HepG2 (cell line): ENCODE data around the gene CUL5. TPM values are rescaled to one million over a fixed set of nuclear protein-coding genes. Genes with fewer than 3 reads are reported as not detected.

Experiments used
- AGO1 ChIP-seq: fragments of 200-400 bp; formaldehyde crosslinking; IDR thresholded peaks from 2 replicates; pipeline ENCODE4 v1.6.1; 2017; ENCODE audit warnings: mild to moderate bottlenecking, low read depth, low read length, moderate library complexity; ENCODE audit not compliant: poor library complexity, severe bottlenecking
- JUNB ChIP-seq: sonication (generic); formaldehyde crosslinking; IDR thresholded peaks from 2 replicates; pipeline ENCODE4 v1.8.0; 2022; ENCODE audit warnings: missing genetic modification reagents, mild to moderate bottlenecking, borderline replicate concordance
- ZNF749 ChIP-seq: sonication (generic); formaldehyde crosslinking; IDR thresholded peaks from 2 replicates; pipeline ENCODE4 v1.8.0; 2022; ENCODE audit warnings: mild to moderate bottlenecking, missing genetic modification reagents, moderate library complexity, borderline replicate concordance
- polyA plus RNA-seq, 8 experiments: library from polyadenylated mRNA; depleted of rRNA in 3 of 8; stranded (reverse) in 7 of 8; unstranded in 1 of 8; fragments of >200 nt; fragmentation: Illumina TruSeq in 4 of 8; extraction: Trizol in 4 of 8; gene quantifications; 2 replicates each; pipeline versions ENCODE4 v1.2.1 to v1.2.3, GENCODE V29; 2011 to 2016; ENCODE audit warnings: low read depth in 4 of 8, missing spikeins in 1 of 8, mixed read lengths in 1 of 8; ENCODE audit not compliant: insufficient read depth in 1 of 8
- total RNA-seq, 5 experiments: library from RNA; depleted of rRNA; stranded (reverse); fragments of >200 nt; fragmentation: Illumina TruSeq; extraction: Trizol; gene quantifications; 2 replicates each; pipeline ENCODE4 v1.2.3, GENCODE V29; 2016; ENCODE audit warnings: low read depth in 1 of 5
- TF ChIP-seq, protein P1 (sequence below): sonication (generic); formaldehyde crosslinking; IDR thresholded peaks from 2 replicates; pipeline ENCODE4 v1.5.1; 2020; ENCODE audit warnings: mild to moderate bottlenecking, missing genetic modification reagents, borderline replicate concordance
- TF ChIP-seq, protein P2 (sequence below): sonication (generic); formaldehyde crosslinking; IDR thresholded peaks from 2 replicates; pipeline ENCODE4 v1.4.0; 2020; ENCODE audit warnings: missing genetic modification reagents

Gene CUL5
- total and polyA plus RNA-seq, 2 of the 13 experiments (the other 11 are each of a cell fraction or from before 2014, with no cell fraction given): 7.0 to 24.7 TPM

DNA sequence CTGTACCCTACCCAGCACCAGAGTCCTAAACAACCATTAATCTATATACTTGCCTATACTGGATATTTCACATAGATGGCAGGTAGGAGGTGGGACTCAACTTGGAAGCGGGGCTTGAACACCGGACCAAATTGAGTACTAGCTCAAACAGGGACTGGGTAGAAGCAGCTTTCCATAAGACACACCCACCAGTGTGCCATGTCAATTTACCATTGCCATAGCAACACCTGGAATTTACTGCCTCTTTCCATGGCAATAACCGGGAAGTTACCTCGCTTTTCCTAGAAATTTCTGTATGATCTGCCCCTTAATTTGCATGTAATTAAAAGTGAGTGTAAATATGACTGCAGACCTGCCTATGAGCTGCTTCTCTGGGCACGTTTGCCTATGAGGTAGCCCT, 38.6 kb upstream of the CUL5 start (continued):
- TF ChIP-seq, protein P1, sequence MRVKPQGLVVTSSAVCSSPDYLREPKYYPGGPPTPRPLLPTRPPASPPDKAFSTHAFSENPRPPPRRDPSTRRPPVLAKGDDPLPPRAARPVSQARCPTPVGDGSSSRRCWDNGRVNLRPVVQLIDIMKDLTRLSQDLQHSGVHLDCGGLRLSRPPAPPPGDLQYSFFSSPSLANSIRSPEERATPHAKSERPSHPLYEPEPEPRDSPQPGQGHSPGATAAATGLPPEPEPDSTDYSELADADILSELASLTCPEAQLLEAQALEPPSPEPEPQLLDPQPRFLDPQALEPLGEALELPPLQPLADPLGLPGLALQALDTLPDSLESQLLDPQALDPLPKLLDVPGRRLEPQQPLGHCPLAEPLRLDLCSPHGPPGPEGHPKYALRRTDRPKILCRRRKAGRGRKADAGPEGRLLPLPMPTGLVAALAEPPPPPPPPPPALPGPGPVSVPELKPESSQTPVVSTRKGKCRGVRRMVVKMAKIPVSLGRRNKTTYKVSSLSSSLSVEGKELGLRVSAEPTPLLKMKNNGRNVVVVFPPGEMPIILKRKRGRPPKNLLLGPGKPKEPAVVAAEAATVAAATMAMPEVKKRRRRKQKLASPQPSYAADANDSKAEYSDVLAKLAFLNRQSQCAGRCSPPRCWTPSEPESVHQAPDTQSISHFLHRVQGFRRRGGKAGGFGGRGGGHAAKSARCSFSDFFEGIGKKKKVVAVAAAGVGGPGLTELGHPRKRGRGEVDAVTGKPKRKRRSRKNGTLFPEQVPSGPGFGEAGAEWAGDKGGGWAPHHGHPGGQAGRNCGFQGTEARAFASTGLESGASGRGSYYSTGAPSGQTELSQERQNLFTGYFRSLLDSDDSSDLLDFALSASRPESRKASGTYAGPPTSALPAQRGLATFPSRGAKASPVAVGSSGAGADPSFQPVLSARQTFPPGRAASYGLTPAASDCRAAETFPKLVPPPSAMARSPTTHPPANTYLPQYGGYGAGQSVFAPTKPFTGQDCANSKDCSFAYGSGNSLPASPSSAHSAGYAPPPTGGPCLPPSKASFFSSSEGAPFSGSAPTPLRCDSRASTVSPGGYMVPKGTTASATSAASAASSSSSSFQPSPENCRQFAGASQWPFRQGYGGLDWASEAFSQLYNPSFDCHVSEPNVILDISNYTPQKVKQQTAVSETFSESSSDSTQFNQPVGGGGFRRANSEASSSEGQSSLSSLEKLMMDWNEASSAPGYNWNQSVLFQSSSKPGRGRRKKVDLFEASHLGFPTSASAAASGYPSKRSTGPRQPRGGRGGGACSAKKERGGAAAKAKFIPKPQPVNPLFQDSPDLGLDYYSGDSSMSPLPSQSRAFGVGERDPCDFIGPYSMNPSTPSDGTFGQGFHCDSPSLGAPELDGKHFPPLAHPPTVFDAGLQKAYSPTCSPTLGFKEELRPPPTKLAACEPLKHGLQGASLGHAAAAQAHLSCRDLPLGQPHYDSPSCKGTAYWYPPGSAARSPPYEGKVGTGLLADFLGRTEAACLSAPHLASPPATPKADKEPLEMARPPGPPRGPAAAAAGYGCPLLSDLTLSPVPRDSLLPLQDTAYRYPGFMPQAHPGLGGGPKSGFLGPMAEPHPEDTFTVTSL (CRISPR knock-in tag): no peak
- no peak for TF ChIP-seq JUNB (CRISPR knock-in tag)
- TF ChIP-seq ZNF749 (CRISPR knock-in tag): no peak
- TF ChIP-seq AGO1: no peak
- TF ChIP-seq, protein P2, sequence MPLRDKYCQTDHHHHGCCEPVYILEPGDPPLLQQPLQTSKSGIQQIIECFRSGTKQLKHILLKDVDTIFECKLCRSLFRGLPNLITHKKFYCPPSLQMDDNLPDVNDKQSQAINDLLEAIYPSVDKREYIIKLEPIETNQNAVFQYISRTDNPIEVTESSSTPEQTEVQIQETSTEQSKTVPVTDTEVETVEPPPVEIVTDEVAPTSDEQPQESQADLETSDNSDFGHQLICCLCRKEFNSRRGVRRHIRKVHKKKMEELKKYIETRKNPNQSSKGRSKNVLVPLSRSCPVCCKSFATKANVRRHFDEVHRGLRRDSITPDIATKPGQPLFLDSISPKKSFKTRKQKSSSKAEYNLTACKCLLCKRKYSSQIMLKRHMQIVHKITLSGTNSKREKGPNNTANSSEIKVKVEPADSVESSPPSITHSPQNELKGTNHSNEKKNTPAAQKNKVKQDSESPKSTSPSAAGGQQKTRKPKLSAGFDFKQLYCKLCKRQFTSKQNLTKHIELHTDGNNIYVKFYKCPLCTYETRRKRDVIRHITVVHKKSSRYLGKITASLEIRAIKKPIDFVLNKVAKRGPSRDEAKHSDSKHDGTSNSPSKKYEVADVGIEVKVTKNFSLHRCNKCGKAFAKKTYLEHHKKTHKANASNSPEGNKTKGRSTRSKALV: no peak
